GM19239 (cell line): ENCODE data around the gene MAP6D1.

Experiments
- DNase-seq: peaks from one replicate; pipeline ENCODE4 v3.0.0; 2011; ENCODE audit warnings: low spot score; ENCODE audit not compliant: insufficient read length
- FAIRE-seq: peaks from 2 replicates; lab custom pipeline; 2011; peaks lifted over from hg19 to GRCh38; lab: Jason Lieb, UNC

The MAP6D1 gene

DNA sequence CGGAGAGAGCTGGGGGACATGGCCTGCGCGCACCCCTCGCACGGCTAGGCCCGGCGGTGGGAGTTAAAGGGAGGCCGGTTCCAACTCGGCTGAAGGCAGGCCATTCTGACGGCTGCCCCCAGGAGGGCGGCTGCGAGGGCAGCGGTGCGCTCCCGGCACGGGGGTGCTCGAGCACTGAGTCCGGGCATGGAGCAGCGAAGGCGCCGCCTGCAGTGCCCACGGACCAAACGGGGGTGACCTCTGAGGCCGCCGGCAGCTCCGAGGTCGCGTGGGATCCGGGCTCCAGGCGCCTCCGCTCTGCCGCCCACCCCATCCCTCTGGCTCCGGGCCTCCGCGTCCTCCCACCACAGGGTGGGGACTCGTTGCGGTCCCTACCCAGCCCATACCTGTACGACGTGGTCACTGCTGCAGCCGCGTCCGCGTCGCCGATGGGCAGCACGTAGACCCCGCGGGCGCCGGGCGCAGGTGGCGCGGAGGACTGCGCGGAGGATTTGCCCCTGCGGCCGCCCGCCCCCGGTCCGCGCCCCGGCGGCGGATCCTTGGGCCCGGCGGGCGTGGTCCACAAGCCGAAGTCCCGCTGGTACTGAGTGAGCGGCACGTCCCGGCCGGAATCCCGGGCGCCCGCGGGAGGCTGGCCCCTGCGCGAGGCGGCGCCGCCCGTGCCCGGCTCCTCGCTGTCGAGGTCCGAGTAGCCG lies 469 bp downstream of the MAP6D1 start:
- FAIRE-seq, result no peak
- no peak for DNase-seq

DNA sequence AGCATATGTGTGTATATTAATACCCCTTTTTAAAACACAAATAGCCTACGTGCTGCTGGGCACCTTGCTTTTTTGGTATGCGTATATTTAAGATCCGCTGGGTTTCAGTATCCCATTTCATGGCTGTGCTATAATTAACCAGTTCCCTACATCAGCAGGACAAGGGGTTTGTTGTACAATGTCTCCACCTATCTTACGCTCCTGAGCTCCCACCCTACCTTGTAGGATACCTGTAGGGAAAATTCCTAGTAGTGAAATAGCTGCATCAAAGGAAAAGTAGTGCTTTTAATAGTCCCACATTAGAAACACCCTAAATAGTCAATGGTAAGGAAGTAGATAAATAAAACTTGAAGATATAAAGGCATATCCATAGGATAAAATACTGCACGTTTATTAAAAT lies 1.4 kb downstream of the MAP6D1 start:
- no peak for FAIRE-seq

DNA sequence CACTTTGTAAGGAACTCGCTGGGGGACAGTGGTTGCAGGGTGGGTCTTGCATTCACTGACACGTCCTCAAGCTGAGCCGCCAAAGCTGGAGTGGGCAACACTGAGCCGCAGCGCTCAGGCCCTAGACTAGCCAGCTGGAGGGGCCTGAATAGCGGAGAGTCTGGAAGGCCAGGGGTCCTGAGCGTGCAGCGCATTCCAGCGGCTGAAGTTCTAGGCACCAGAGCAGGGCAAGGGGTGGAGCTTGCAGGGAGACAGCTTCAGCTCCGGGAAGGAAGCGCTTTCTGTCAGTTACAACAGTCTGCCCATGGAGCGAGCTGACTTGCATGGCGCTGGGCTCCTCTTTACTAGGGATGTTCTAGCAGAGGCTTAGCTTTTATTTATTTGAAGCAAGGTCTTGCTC lies 2.7 kb downstream of the MAP6D1 start:
- DNase-seq, result no peak
- FAIRE-seq, result no peak

More for the DNA sequence above, 1.4 kb downstream of the MAP6D1 start:
- DNase-seq, result no peak

DNA sequence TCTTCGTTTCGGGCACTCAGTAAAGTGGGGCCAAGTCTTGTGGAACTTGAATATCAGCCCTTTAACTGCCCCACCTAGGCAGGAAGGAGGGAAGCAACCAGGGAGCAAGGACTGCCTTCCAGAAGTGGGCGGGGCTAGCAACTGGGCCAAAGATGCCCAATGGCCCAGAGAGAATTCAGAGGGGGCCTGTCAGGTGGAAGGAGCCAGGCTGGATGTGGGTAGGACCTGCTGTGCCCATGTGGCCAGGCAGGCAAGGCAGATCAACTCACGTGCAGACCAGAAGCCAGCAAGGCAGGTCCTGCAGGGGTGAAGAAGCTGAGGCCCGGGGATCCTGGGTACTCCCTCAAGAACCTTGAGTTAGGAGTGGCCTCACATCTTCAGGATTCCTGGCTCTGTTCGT lies 5.5 kb downstream of the MAP6D1 start:
- FAIRE-seq (no peak), DNase-seq (no peak)

DNA sequence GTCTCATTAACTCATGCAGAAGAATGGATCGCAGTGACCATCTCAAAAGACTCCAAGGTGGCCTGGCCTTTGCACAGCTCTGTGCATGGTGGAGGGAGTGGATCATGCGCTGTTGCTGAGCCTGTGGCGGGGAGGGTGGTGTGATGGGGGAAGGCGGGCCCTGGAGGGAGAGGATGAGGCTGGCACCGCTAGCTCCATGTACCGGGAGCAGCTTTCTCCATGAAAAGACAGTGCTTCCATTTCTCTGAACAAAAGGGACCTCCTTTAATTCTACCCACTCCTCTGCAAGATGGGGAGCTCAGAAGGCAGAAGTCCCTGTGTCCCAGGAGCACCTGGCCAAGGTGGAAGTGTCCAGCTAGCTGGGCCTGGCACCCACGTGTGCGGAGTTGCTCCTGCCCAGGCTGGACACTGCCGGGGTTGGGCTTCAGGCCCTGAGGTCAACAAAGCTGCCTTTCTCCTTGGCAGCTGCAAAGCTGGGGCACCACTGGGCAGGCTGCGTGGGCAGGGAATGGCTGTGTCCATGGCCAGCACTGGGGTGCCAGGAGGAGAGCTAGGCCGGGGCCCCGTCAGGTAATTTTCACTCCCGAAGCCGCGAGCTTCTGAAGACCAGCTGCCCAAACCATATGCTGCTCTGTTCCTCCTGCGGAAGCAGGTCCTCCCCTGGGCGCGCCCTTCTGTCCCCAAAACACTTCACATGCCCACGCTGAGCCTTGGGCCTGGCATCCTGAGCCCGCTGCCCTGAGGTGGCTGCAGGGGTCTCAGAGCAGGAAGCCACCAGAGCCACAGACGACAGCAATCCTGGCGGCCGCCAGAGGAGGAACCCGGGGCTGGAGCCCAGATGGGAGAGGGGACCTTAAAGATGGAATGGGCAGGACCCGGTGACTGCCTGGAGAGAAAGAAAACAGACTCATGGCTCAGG lies 6.4 kb downstream of the MAP6D1 start:
- FAIRE-seq, result no peak
- no peak for DNase-seq

DNA sequence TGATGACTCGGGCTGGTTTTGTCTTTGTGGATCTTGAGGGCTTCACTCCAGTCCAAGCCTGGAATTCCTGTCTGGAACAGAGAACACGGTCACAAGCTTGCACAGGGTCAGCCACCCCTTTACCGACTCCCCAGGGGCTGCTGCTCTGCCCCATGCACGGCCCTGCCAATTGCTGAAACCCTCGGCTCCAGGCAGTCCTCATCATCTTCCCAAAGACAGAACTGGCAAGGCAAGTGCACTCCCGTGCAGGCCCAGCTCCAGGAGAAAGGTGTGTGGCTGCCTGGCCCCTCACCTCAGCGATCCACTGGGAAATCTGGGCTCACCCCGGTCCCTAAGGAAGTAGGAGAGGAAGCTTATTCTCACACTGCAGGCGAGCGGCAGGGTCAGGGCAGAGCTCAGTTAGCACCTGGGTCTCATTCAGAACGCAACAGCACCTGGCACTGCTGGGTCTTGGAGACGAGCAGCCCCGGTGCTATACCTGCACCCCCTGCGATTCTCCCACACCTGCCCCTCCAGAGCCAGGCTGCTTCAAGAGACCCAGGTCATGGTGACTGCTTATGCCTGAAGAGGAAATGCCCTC lies 7.2 kb downstream of the MAP6D1 start:
- DNase-seq (no peak), FAIRE-seq (no peak)

DNA sequence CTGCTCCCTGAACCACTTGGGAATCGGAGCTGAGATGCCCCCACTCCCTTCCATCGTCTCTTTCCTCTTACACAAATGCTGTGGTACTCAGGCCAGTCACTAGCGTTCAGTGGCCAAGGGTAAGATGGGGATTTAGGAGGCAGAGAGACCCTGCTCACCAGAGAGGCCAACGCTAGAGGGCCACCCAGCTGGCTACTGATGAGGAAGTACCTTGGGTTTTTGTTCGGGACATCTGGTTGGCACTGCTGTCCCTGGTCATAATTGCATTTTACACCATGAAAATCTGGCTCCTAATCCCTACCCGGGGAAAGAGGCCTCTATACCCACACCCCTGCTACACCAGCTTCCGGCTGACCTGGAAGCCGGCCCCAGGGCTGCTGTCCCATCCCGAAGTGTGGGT lies 7.7 kb downstream of the MAP6D1 start:
- FAIRE-seq, result no peak
- no peak for DNase-seq

DNA sequence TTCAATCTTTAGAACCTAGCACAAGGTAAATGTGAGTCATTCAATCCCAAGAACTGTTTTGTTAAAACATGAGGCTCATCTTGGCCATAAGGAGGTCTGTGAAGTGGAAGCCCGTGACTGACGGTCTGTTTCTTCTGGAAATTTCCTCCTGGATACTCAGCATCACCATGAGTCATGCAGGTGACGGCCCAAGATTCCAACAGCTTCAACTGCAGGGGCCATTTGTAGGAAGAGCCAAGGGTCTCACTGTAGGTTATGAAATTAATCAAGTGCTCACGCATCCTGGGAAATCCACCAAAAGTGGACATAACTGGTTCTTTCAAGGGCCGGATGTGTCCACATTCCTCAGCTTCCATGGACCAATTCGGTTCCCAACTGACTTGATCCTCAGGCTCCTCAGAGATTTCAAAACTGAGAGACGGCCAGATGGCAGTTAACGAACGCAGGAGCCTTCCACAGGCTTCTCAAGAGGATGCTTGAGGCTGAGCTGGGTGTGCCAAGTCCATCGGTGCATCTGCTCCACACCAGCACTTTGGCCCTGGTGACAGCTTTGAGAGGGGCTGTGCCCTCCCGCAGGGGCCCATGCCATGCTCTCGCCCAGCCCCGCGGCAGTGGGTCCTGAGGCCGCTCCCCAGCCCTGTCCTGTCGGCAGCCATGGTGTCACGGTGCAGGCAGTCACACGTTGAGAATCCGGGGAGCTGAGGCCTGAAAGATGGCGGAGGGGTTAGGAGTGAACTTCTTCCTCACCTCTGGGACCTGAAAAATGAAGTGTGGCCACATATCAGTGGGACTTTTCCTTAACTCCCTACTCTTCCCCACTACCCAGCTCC lies 8.5 kb downstream of the MAP6D1 start:
- FAIRE-seq (no peak), DNase-seq (no peak)

DNA sequence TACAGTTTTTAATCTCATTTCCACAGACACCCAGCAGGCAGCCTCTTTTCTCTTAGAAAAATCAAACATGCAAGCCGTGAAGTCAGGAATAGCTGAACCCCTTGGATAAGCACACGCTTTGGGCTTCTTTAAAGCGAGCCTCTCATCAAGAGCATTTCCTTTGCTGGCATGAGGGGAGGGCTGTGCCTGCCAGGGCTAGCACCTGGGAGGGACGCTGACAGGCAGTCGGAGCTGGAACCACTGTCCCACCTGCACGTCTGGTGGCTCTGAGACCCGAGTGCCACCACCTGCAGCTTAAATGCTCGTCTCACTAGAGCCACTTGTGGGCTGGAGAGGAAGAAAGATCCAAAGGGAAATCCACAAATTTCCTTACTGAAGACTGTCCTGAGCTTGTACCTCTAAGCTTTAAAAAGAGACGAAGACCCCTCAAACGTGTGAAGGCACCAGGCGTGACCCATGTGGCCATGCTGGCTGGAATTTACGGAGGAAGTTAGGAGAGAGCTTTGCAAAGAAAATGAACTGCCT lies 9.4 kb downstream of the MAP6D1 start:
- FAIRE-seq, result no peak

DNA sequence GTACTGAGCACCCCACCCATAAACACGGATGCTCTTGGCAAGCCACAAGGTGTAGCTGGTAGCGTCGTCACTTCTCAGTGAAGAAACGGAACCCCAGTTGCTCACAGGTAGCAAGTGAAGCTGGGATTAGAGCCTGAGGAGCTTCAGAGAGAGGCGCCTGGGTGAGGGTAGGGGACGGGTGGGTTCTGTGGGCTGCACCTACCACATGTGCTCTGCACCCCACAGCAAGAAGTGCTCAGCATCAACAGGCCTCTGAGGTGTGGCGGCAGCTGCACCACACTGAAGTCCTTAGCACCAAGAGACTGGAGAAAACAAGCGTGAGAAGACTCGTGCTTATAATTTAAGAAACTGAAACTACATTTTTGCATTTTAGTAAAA lies 9.8 kb downstream of the MAP6D1 start:
- FAIRE-seq (no peak), DNase-seq (no peak)

More for the DNA sequence above, 9.4 kb downstream of the MAP6D1 start:
- DNase-seq, result no peak

DNA sequence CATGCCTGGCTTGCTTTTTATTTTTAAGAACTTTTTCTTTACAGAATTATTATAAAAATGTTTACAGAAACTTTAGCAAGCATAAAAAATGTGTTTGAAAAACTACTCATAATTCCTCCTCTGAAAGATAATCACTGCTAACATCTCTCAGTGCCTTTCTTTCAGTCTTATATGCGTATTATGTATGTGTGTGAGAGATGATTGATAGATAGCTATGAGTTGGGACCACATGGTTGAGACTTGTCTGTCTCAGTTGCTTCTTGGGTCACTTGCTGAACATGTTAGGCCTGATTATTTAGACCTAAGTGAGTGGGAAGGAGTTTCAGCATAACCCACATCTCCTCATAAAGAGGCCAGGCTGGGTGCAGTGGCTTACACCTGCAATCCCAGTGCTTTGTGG lies 11.1 kb downstream of the MAP6D1 start:
- no peak for FAIRE-seq
- DNase-seq, result no peak

DNA sequence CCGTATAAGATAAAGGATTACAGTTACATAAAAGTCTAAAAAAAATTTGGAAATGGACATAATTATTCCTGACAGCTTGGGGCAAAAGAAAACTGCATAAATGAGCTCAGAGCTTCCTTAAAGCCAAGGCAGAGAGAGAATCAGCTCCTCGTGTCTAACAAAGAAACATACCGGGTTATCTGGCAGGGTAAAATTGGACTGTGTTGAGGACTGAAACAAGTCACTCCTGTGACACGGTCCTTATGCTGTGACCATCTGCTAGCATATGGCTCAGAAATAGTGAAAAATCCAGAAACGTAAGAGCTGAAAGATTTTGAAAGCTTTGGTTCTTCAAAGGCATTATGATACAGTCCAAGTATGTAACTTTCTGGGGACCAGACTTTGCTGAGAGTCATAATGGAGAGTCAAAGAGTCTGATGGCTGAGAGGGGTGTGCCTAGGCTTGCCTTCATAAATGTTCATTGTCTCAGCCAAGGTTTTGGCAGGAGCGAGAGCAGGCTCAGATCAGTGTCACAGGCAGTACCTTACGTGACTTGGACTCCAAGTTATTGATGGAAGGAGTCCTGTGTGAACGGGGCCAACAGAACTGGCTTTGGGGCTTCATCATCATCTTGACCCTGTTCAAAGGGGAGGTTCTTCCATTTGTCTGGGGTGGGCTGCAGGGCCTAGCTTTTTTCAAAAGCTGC lies 12.5 kb downstream of the MAP6D1 start:
- FAIRE-seq, result no peak
- no peak for DNase-seq

DNA sequence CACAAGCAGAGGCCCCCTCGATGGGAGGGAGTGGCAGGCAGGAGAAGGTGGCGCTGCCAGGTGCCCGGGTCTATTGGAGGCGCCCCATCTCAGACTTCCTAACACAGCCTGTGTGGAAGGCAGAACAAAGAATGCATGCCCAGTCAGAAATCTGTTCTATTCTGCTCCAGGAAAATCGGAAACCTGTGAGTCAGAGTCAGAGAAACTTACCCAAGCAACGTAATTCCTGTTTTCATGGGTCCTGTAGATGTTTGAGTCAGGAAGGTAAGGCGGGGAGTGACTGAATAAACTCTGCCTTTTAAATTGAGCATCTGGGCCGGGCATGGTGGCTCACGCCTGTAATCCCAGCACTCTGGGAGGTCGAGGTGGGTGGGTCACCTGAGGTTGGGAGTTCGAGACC lies 13.7 kb downstream of the MAP6D1 start:
- no peak for FAIRE-seq
- no peak for DNase-seq

DNA sequence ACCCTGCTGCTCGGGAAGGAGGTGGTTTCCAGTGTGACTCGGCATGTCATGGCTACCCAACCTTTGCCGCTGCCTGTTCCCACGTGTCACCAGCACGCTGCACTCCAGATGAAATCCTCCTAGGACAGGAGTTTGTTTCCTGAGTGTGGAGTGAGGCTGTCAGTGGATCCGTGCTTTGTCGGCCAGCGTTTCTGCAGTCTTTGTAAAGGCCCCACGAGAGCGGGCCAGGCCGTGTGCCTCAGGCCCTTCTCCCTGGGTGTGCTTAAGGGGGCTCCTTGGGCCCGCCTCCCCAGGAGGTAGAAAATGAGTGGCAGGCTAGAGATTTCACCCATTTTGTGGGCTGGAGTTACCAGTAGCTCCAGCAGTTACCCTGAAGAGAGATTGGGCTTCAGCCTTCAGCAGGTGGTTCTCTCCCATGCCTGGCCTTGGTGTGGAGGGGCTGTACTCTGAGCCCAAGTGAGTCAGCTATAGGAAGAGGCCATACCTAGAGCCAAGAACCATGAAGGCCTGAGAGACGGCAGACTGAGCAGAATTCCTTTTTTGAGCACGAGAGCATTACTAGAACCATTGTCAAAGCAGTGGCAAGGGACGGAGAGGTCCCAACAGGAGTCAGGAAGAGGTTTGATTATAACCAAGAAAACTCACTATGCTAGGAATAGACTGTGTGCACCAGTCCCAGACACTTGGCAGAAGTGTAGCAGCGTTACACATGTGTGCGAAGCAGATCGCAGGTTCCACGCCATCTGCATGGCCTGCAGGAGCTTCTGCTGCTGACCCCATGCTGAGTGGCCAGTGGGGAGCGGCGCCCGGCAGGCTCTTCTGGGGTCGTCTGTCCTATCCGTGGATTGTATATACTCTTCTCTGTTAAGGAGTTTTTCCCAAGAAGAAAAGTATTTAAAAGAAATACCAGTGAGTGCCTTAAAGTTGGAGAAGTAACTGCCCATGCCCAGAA lies 14.5 kb downstream of the MAP6D1 start:
- no peak for FAIRE-seq
- no peak for DNase-seq

DNA sequence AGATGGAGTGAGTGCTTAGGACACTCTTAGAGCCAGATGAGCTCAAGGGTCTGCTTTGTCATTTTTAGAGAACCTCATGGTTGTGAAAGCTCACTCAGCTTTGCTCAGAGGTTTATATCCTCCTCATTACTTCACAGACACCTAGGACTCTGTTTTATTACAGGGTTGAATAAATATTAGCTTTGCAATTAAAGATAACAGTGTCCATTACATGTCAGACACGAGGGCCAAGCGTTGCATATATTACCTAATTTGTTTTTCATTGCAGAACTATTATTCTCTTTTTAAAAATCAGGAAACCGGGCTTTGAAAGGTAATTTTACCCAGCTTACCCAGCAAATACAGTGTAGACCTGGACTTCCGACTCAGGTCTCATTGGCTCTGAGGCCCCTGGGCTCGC lies 16.1 kb downstream of the MAP6D1 start:
- no peak for FAIRE-seq
- DNase-seq, result no peak

DNA sequence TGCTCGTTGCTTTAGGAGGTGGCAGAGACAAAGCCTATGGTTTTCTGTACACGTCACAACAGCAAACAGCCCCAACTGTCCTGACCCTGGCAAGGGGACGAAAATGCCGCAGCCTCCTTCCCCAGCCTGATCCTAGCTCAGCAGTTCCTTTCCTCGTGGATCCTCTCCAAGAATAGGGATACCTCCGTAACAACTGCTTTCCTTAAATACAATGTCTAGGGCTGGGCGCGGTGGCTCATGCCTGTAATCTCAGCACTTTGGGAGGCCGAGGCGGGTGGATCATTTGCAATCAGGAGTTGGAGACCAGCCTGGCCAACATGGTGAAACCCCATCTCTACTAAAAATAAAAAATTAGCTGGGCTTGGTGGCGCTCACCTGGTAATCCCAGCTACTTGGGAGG lies 17.0 kb downstream of the MAP6D1 start:
- DNase-seq (no peak), FAIRE-seq (no peak)

DNA sequence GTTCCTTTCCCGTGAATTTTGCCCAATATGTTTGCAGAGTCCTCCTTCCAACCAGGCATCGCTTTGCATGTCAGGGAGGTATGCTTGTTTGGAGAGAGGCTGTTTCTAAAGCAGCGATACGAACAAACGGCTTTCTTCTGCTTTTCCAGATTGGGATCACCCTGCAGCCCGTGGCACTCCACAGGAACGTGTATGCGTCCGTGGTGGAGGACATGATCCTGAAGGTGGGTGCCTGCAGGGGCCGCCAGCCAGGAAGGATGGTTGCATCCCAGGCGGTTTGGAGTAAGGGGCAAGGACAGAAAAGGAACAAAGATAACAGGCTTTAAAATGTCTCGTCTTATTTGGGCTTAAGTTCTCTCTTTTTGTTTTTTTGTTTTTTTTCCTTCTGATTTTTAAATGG lies 17.5 kb downstream of the MAP6D1 start:
- FAIRE-seq, result no peak

DNA sequence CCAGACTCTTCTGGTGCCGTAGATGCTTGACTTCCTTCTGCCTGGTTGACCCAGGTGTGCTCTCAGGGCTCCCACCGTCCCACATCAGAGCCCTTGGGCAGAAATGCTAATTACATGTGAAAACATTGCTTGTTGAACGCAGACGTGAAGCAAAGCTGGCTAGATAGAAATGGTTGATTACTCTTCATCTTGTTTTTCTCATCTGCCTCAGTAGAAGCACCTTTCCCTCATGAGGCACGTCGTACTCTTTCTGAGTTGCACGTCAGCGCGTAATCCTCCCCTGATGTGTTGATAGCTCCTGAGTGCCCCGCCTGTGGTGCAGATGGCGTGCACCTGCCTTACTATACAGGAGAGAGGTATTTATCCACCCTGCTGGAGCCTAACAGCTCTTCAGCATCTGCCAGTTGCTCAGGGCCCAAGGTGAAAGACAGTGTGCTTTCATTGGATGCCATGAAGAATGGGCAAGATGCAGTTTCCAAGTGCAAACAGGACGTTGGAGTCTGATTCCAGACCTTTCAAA lies 18.1 kb downstream of the MAP6D1 start:
- DNase-seq, result no peak
- no peak for FAIRE-seq

More for the DNA sequence above, 17.5 kb downstream of the MAP6D1 start:
- no peak for DNase-seq
